Measurements from ENCODE around the gene TINCR. TPM values are rescaled to one million over a fixed set of nuclear protein-coding genes. Genes with fewer than 3 reads are reported as not detected.

Gene TINCR
- total RNA-seq, 1 experiment from 2014 or later = 0.17 TPM

DNA sequence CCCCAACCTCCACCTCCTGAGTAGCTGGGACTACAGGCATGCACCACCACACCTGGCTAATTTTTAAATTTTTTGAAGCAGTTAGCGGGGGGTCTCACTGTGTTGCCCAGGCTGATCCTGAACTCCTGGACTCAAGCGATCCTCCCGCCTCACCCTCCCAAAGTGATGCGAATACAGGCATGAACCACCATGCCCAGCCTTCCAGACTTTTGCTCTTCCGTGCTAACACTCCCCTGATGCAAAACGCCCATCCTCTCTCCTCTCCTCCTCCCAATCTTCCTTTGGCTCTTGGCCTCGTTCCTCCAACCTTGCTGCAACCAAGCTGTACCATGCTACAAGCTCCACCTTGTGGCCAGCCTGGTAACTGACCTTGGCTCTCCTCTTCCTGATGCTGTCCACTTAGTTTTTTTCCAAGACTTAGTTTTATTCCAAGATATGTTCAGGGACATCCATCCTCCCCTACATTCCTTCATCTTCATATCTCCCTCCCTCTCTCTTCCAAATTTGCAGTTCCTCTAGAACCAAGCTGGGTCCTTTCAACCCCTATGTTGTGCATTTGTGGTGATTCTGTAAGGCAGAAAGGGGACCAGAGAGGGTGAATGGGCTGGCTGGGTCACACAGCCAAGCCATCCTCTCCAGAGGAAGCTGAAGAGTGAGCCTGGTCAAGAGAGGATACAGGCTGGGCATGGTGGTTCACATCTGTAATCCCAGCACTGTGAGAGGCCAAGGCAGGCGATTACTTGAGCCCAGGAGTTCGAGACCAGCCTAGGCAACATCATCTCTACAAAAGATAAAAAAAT is 32.8 kb downstream of the TINCR start:
- H3K79me2 ChIP-seq (ENCODE audit: insufficient read depth, low read length) = no peaks in the 10 kb centered on the region
- H3K9me3 ChIP-seq (ENCODE audit: control insufficient read depth, low read depth, low read length) = peaks cover 7% of the 10 kb centered on the region
- Mint-ChIP-seq H3K27me3 (ENCODE audit: low read depth) (peaks cover 72% of the 10 kb centered on the region), H3K4me3 (peak overlapping the region in 1 of 2 experiments; percentile 2; a peak in 1 of 5 replicates), H3K9me3 (peaks cover 25 to 32% of the 10 kb centered on the region in 2 experiments), H3K4me1 (peaks cover 12 to 21% of the 10 kb centered on the region in 2 experiments), H3K36me3 (ENCODE audit: insufficient read depth in 1 of 3, low read depth in 3 of 3) (peaks cover 8 to 12% (median 8%) of the 10 kb centered on the region in 3 experiments), H3K27ac (no peak overlapping the region)
- H2AK5ac ChIP-seq (ENCODE audit: insufficient read length, low read length) = no peak overlapping the region
- no peak overlapping the region for H3K27ac ChIP-seq (ENCODE audit: insufficient read length, low read depth, low read length)
- H3K18ac ChIP-seq (ENCODE audit: insufficient read length, low read depth, low read length) = no peak overlapping the region
- no CpG with 5 or more reads among the region's 9 CpGs for WGBS (ENCODE audit: extremely low coverage, insufficient read length, low lambda C conversion rate)
- H4K8ac ChIP-seq (replicated peaks; ENCODE audit: insufficient read length, low read depth, low read length) = no peak overlapping the region
- H3K4me1 ChIP-seq (ENCODE audit: insufficient read depth, low read length) = peaks cover 2% of the 10 kb centered on the region; the same call in 1 of the 2 replicates
- no peak overlapping the region for H2AFZ ChIP-seq (ENCODE audit: low read length)
- no peaks in the 10 kb centered on the region for H3K79me1 ChIP-seq (ENCODE audit: insufficient read depth, low read depth, low read length, poor library complexity, severe bottlenecking)
- no peak overlapping the region for H3K14ac ChIP-seq (ENCODE audit: insufficient read depth, low read length)
- no peak overlapping the region for H2BK5ac ChIP-seq (ENCODE audit: insufficient read length, low read length)
- peak; percentile 57 for DNase-seq
- no peak overlapping the region for H2BK12ac ChIP-seq (ENCODE audit: insufficient read length, low read depth, low read length)
- H3K9ac ChIP-seq (ENCODE audit: extremely low read depth, insufficient read length, low read length) = no peak overlapping the region
- H4K91ac ChIP-seq (ENCODE audit: insufficient read length, low read depth, low read length) = no peak overlapping the region
- no peaks in the 10 kb centered on the region for H3K23me2 ChIP-seq (ENCODE audit: insufficient read length, low read depth, low read length, poor library complexity, severe bottlenecking)
- H2BK120ac ChIP-seq (ENCODE audit: low read depth, low read length, poor library complexity, severe bottlenecking) = no peak overlapping the region
- no peak overlapping the region for H3K4ac ChIP-seq (ENCODE audit: low read depth, low read length)
- H4K5ac ChIP-seq (ENCODE audit: insufficient read length, low read depth, low read length) = no peak overlapping the region
- H3K27me3 ChIP-seq (ENCODE audit: insufficient read depth, low read length) = no peaks in the 10 kb centered on the region
- H3T11ph ChIP-seq (ENCODE audit: low read length) = no peak overlapping the region
- TF ChIP-seq, protein P1, sequence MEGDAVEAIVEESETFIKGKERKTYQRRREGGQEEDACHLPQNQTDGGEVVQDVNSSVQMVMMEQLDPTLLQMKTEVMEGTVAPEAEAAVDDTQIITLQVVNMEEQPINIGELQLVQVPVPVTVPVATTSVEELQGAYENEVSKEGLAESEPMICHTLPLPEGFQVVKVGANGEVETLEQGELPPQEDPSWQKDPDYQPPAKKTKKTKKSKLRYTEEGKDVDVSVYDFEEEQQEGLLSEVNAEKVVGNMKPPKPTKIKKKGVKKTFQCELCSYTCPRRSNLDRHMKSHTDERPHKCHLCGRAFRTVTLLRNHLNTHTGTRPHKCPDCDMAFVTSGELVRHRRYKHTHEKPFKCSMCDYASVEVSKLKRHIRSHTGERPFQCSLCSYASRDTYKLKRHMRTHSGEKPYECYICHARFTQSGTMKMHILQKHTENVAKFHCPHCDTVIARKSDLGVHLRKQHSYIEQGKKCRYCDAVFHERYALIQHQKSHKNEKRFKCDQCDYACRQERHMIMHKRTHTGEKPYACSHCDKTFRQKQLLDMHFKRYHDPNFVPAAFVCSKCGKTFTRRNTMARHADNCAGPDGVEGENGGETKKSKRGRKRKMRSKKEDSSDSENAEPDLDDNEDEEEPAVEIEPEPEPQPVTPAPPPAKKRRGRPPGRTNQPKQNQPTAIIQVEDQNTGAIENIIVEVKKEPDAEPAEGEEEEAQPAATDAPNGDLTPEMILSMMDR (conservative IDR thresholded peaks at IDR 0.05) = peak; percentile 74
- no peak overlapping the region for H3K4me2 ChIP-seq (ENCODE audit: insufficient read depth, insufficient read length, low read length)
- H4K20me1 ChIP-seq (ENCODE audit: control insufficient read depth, insufficient read depth, insufficient read length) = no peaks in the 10 kb centered on the region
- no peak overlapping the region for H2BK15ac ChIP-seq (ENCODE audit: low read depth, low read length)
- H3K56ac ChIP-seq (ENCODE audit: insufficient read length, low read depth, low read length) = no peak overlapping the region
- H2BK20ac ChIP-seq (ENCODE audit: low read depth, low read length, poor library complexity, severe bottlenecking) = no peak overlapping the region
- no peak overlapping the region for H3K23ac ChIP-seq (ENCODE audit: insufficient read length, low read depth, low read length)
